ENCODE data around the gene CEP162. TPM values are rescaled to one million over a fixed set of nuclear protein-coding genes. Genes with fewer than 3 reads are reported as not detected.

Gene CEP162
- total RNA-seq, 1 donor from 2014 or later, result 28.8 TPM

- Histone ChIP-seq H3K36me3 (no peaks in the 10 kb centered on the region), H3F3A (ENCODE audit: low read depth) (no peaks in the 10 kb centered on the region), H3K4me1 (no peaks in the 10 kb centered on the region), H3K9ac (no peak overlapping the region), H3K9me3 (ENCODE audit: low read depth) (no peaks in the 10 kb centered on the region), H3K4me2 (no peak overlapping the region), H4K20me1 (ENCODE audit: low read depth) (no peaks in the 10 kb centered on the region), H3K27me3 (no peaks in the 10 kb centered on the region), H2AFZ (replicated peaks) (no peak overlapping the region), H3K27ac (no peak overlapping the region), H3K4me3 (no peak overlapping the region), H3K79me2 (ENCODE audit: low read depth) (no peaks in the 10 kb centered on the region)
- Mint-ChIP-seq H3K27ac (no peak overlapping the region), H3K9me3 (no peaks in the 10 kb centered on the region), H3K27me3 (ENCODE audit: insufficient read depth, low read depth) (no peaks in the 10 kb centered on the region), H3K36me3 (peaks cover 13% of the 10 kb centered on the region), H3K4me1 (no peaks in the 10 kb centered on the region), H3K4me3 (no peak overlapping the region)
- no peak for TF ChIP-seq CTCF (IDR thresholded peaks at IDR 0.05)
- DNase-seq (ENCODE audit: low spot score), result no peak
These were observed 66.3 kb downstream of the CEP162 start for GRCh38 chr6:84161190-84161589.

GRCh38 chr6:84156306-84156705 is 71.1 kb downstream of the CEP162 start:
- no peak for DNase-seq (ENCODE audit: low spot score)
- H3K4me1 Mint-ChIP-seq, result no peaks in the 10 kb centered on the region

GRCh38 chr6:84151669-84152068 is 75.8 kb downstream of the CEP162 start:
- H3K27me3 ChIP-seq, result no peaks in the 10 kb centered on the region
- no peak overlapping the region for H2AFZ ChIP-seq (replicated peaks)
- no peak overlapping the region for H3K4me3 Mint-ChIP-seq
- TF ChIP-seq EZH2phosphoT487 (IDR thresholded peaks at IDR 0.05), result no peak
- no peak for TF ChIP-seq EZH2 (IDR thresholded peaks at IDR 0.05)
- TF ChIP-seq CTCF (IDR thresholded peaks at IDR 0.05), result no peak
- H3K9me3 ChIP-seq (ENCODE audit: low read depth), result no peaks in the 10 kb centered on the region
- H3K27me3 Mint-ChIP-seq (ENCODE audit: insufficient read depth, low read depth), result no peaks in the 10 kb centered on the region
- no peaks in the 10 kb centered on the region for H4K20me1 ChIP-seq (ENCODE audit: low read depth)
- H3K27ac Mint-ChIP-seq, result no peak overlapping the region
- H3K36me3 ChIP-seq, result peaks cover 14% of the 10 kb centered on the region
- H3K4me1 ChIP-seq, result no peaks in the 10 kb centered on the region
- H3K79me2 ChIP-seq (ENCODE audit: low read depth), result no peaks in the 10 kb centered on the region
- no peak overlapping the region for H3K9ac ChIP-seq
- H3K4me2 ChIP-seq, result no peak overlapping the region
- no peaks in the 10 kb centered on the region for H3K9me3 Mint-ChIP-seq
- H3K27ac ChIP-seq, result no peak overlapping the region
- no peaks in the 10 kb centered on the region for H3F3A ChIP-seq (ENCODE audit: low read depth)
- H3K4me1 Mint-ChIP-seq, result no peaks in the 10 kb centered on the region
- DNase-seq (ENCODE audit: low spot score), result no peak
- peaks cover 25% of the 10 kb centered on the region for H3K36me3 Mint-ChIP-seq
- no peak overlapping the region for H3K4me3 ChIP-seq

More at GRCh38 chr6:84156306-84156705, 71.1 kb downstream of the CEP162 start:
- H3K27ac ChIP-seq, result no peak overlapping the region
- Mint-ChIP-seq H3K27me3 (ENCODE audit: insufficient read depth, low read depth) (no peaks in the 10 kb centered on the region), H3K4me3 (no peak overlapping the region), H3K27ac (no peak overlapping the region), H3K36me3 (peaks cover 22% of the 10 kb centered on the region), H3K9me3 (no peaks in the 10 kb centered on the region)
- H3K4me2 ChIP-seq, result no peak overlapping the region
- TF ChIP-seq EZH2 (IDR thresholded peaks at IDR 0.05) (no peak), CTCF (IDR thresholded peaks at IDR 0.05) (no peak), EZH2phosphoT487 (IDR thresholded peaks at IDR 0.05) (no peak)
- H2AFZ ChIP-seq (replicated peaks), result no peak overlapping the region
- no peak overlapping the region for H3K9ac ChIP-seq
- H4K20me1 ChIP-seq (ENCODE audit: low read depth), result no peaks in the 10 kb centered on the region
- H3F3A ChIP-seq (ENCODE audit: low read depth), result no peaks in the 10 kb centered on the region
- H3K27me3 ChIP-seq, result no peaks in the 10 kb centered on the region
- peaks cover 9% of the 10 kb centered on the region for H3K36me3 ChIP-seq
- H3K79me2 ChIP-seq (ENCODE audit: low read depth), result no peaks in the 10 kb centered on the region
- H3K9me3 ChIP-seq (ENCODE audit: low read depth), result no peaks in the 10 kb centered on the region
- no peak overlapping the region for H3K4me3 ChIP-seq
- H3K4me1 ChIP-seq, result no peaks in the 10 kb centered on the region

Data from neural progenitor cell (in vitro differentiated cells).